Measurements from ENCODE around the gene ST6GALNAC3.

- no peak for TF ChIP-seq CTCF (IDR thresholded peaks at IDR 0.05)
- no peak for TF ChIP-seq POLR2AphosphoS5 (IDR thresholded peaks at IDR 0.05; ENCODE audit: low read depth, low read length)
- TF ChIP-seq TCF7L2 (IDR thresholded peaks at IDR 0.05; ENCODE audit: low read depth, low read length), result no peak
- TF ChIP-seq REST (IDR thresholded peaks at IDR 0.05; ENCODE audit: insufficient read depth in 1 of 2, low read depth in 2 of 2, low read length in 1 of 2), result no peak
Observed at GRCh38 chr1:76209238-76209637, 134.7 kb downstream of the ST6GALNAC3 start.
